GM12865 (cell line): ENCODE results near the gene ZBED5.
A peak's percentile ranks its signal among the peaks of the same experiment; 100 is the strongest.

Experiments
- DNase-seq: peaks from one replicate; pipeline ENCODE4 v3.0.0; 2010; ENCODE audit warnings: low read depth
- H3K4me3 ChIP-seq: 2 replicates; pipeline ENCODE4 v1.5.1; 2011; ENCODE audit warnings: mild to moderate bottlenecking, low read depth, low read length, control low read depth
- TF ChIP-seq, protein P1 (sequence below): IDR thresholded peaks from 2 replicates; pipeline ENCODE4 v1.5.1; 2011; ENCODE audit warnings: low read length, control low read depth, low read depth, inconsistent platforms; ENCODE audit not compliant: insufficient read depth; ENCODE audit errors: missing control alignments

ZBED5 gene

GRCh38 chr11:10857709-10858438 is at the start of gene ZBED5:
TSS of gene ZBED5 (minus strand) at chr11:10858053. CDS start at chr11:10854945, 3,108 bp downstream.
- peak within 1 kb of the TSS; percentile 95 for H3K4me3 ChIP-seq
- TF ChIP-seq, protein P1, sequence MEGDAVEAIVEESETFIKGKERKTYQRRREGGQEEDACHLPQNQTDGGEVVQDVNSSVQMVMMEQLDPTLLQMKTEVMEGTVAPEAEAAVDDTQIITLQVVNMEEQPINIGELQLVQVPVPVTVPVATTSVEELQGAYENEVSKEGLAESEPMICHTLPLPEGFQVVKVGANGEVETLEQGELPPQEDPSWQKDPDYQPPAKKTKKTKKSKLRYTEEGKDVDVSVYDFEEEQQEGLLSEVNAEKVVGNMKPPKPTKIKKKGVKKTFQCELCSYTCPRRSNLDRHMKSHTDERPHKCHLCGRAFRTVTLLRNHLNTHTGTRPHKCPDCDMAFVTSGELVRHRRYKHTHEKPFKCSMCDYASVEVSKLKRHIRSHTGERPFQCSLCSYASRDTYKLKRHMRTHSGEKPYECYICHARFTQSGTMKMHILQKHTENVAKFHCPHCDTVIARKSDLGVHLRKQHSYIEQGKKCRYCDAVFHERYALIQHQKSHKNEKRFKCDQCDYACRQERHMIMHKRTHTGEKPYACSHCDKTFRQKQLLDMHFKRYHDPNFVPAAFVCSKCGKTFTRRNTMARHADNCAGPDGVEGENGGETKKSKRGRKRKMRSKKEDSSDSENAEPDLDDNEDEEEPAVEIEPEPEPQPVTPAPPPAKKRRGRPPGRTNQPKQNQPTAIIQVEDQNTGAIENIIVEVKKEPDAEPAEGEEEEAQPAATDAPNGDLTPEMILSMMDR: peak; percentile 3
- DNase-seq: peak; percentile 99

GRCh38 chr11:10906521-10906920 is 48.7 kb upstream of the ZBED5 start:
- H3K4me3 ChIP-seq: no peak overlapping the region
- TF ChIP-seq, protein P1: no peak
- DNase-seq: no peak

DNA sequence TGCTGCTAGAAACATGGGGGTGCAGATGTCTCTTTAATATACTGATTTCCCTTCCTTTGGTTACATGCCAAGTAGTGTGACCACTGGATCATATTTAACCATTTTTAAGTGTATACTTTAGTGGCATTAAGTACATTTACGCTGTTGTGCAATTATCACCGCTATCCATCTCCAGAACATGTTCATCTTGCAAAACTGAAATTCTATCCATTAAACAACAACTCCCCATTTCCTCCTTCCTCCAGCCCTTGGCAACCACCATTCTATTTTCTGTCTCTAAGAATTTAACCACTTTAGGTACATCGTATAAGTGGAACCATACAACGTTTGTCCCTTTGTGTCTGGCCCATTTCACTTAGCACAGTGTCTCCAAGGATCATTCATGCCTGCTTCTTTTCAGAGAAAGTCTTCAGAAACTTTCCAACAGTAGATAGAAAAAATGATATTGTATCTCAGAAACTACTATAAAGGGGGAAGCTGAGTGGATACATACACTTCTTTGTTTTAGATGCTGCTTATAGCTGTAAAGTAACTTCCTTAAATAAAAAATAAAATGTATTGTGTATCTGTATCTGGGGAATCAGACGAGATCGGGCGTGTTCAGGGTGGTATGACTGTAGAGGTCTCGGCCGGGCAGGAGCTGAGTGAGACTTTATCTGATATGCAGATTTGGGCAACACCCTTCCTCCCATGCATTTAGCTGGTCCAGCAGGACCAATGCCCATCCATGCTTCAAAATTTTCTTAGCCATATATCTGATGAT is 44.6 kb upstream of the ZBED5 start:
- H3K4me3 ChIP-seq: no peak overlapping the region
- TF ChIP-seq, protein P1: no peak
- DNase-seq: no peak

DNA sequence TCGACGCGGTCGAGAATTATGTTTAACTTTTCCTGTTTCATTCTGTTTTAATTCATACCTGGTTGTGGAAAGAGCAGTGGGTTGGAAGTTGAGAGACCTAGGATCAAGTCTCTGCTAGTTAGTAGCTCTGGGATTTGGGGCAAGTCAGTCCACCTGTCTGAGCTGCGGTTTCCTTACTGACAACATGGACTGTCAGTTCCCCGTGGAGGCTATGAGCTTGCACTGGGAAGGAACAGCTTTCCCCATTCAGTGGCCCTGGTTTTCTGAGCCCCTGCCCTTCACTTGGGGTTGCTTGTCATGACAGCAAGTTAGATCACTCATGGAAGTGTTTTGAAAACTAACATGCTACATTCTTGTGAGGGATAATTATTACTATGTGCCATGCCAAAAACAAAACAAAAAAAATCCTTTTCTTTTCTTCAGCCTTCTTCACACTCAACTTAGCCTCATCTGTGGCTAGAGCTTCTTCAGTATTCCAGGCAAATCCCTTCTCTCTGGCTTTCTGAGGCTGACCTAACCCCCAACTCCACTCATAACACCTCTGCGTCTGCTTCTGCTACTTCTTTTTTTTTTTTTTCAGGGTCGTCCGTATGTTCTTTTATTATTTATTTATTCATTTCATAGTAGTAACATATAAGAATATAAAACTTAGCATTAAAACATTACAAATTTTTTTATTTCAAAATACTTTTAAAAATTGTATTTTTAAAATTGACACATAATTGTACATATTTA is 43.0 kb upstream of the ZBED5 start:
- no peak overlapping the region for H3K4me3 ChIP-seq
- no peak for DNase-seq
- TF ChIP-seq, protein P1: no peak

DNA sequence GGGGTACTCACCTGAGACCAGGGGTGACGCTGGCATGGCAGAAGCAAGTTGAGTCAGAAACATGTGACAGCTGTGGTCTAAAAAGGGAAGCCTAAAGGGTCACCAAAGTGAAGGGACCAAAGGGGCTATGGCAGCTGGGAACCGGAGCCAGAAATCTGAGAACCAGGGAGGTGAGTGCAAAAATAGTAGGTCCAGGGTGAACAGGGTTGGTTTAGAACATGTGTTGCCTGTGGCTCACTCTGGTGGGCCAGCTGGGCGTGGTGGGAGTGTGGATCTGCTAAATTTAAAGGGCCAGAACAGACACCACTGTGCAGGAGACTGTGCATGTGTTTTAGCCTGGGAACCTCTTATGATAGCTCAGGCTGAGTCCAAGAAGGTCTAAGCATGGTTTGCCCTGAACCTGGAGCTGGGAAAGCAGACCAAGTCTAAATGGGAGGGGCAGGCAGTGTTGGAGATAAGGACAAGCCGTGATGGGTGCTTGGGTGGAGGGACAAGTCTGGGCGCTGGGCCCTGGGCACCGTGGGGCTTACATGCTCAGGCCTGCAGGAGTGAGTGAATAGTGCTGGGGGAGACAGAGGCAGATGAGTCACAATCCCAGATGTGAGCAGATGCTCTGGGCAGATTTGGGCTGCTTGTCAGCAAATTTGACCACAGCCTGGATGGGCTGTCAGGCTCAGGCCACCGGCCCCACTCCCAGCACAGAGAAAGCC is 41.4 kb upstream of the ZBED5 start:
- DNase-seq: no peak
- no peak overlapping the region for H3K4me3 ChIP-seq
- TF ChIP-seq, protein P1: no peak

DNA sequence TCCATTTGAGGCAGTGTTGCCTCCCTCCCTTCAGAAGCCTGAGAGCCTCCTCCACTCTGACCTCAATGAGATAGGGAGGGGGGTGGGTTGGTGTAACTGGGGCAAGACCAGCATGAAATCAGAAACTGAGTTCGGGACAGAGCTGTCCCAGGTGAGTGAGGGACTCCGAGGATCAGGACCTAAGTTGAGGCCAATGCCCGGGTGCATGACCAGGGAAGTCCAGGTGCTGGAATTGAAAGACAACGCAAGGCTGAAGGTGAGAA is 40.8 kb upstream of the ZBED5 start:
- no peak for DNase-seq

More for the DNA sequence above, 40.8 kb upstream of the ZBED5 start:
- H3K4me3 ChIP-seq: no peak overlapping the region
- TF ChIP-seq, protein P1: no peak
